Measurements from ENCODE around the gene ACTRT2. TPM values are rescaled to one million over a fixed set of nuclear protein-coding genes. Genes with fewer than 3 reads are reported as not detected.

The ACTRT2 gene
- polyA plus RNA-seq, 1 of the 3 experiments (the other 2 are of a cell fraction), result not detected

GRCh38 chr1:3015744-3016143 is 5.5 kb upstream of the ACTRT2 start:
- H3K4me2 ChIP-seq, result no peak overlapping the region
- no peak overlapping the region for H3K4me3 ChIP-seq (ENCODE audit: low read depth in 2 of 2, low read length in 1 of 2)
- no peaks in the 10 kb centered on the region for H4K20me1 ChIP-seq (ENCODE audit: insufficient read depth)
- no peaks in the 10 kb centered on the region for H3K79me2 ChIP-seq (ENCODE audit: insufficient read depth)
- no peak overlapping the region for H3K27ac ChIP-seq (ENCODE audit: low read depth in 2 of 2, low read length in 1 of 2)
- no peaks in the 10 kb centered on the region for H3K4me1 ChIP-seq (ENCODE audit: control insufficient read depth in 1 of 2, insufficient read depth in 2 of 2, low read depth in 1 of 2, low read length in 1 of 2)
- no peak overlapping the region for H2AFZ ChIP-seq (ENCODE audit: low read depth)
- CTCF ChIA-PET, result no interaction called here
- POLR2A ChIA-PET, result no interaction called here
- no peak overlapping the region for H3K9ac ChIP-seq
- H3K27me3 ChIP-seq (ENCODE audit: insufficient read depth), result peaks cover 12% of the 10 kb centered on the region; the same call in 1 of the 2 replicates
- H3K9me3 ChIP-seq, result no peaks in the 10 kb centered on the region
- TF ChIP-seq CHD2 (IDR thresholded peaks at IDR 0.05; ENCODE audit: low read length, partially characterized antibody), result no peak
- TF ChIP-seq FOSL2 (IDR thresholded peaks at IDR 0.05; ENCODE audit: borderline replicate concordance, low read depth), result no peak
- TF ChIP-seq SMC3 (IDR thresholded peaks at IDR 0.05; ENCODE audit: low read depth, low read length), result no peak
- no peak for TF ChIP-seq MEF2A (IDR thresholded peaks at IDR 0.05; ENCODE audit: borderline replicate concordance, low read depth)
- no peak for TF ChIP-seq SIN3A (IDR thresholded peaks at IDR 0.05; ENCODE audit: borderline replicate concordance, low read depth, low read length)
- no peak for TF ChIP-seq RFX5 (IDR thresholded peaks at IDR 0.05; ENCODE audit: low read length)
- no peak for TF ChIP-seq EP300 (IDR thresholded peaks at IDR 0.05; ENCODE audit: borderline replicate concordance in 1 of 2, low read depth in 1 of 2, low read length in 1 of 2)
- TF ChIP-seq TAF1 (IDR thresholded peaks at IDR 0.05; ENCODE audit: borderline replicate concordance, low read depth, low read length), result no peak
- TF ChIP-seq USF1 (IDR thresholded peaks at IDR 0.05; ENCODE audit: borderline replicate concordance, low read depth), result no peak
- no peak for TF ChIP-seq RXRA (IDR thresholded peaks at IDR 0.05; ENCODE audit: borderline replicate concordance, low read depth)
- no peak for TF ChIP-seq ZBTB33 (IDR thresholded peaks at IDR 0.05; ENCODE audit: borderline replicate concordance, low read depth)
- H3F3A ChIP-seq (replicated peaks; ENCODE audit: insufficient read depth), result no peaks in the 10 kb centered on the region
- no peaks in the 10 kb centered on the region for H3K9me2 ChIP-seq
- WGBS (ENCODE audit: low lambda C conversion rate), result 0% methylated on average over 4 of the region's 5 CpGs
- H3K36me3 ChIP-seq (replicated peaks in 1 of 2; ENCODE audit: control insufficient read depth in 1 of 2, insufficient read depth in 2 of 2, low read length in 1 of 2), result no peaks in the 10 kb centered on the region
- DNase-seq, result no peak

- 14% methylated on average over 14 of the region's 22 CpGs for WGBS (ENCODE audit: low lambda C conversion rate)
- H3K9ac ChIP-seq, result no peak overlapping the region
- no peak for DNase-seq
- H3K9me2 ChIP-seq, result no peaks in the 10 kb centered on the region
- H3K36me3 ChIP-seq (replicated peaks in 1 of 2; ENCODE audit: control insufficient read depth in 1 of 2, insufficient read depth in 2 of 2, low read length in 1 of 2), result no peaks in the 10 kb centered on the region
- no peaks in the 10 kb centered on the region for H3K9me3 ChIP-seq
- no peak overlapping the region for H2AFZ ChIP-seq (ENCODE audit: low read depth)
- no peak overlapping the region for H3K27ac ChIP-seq (ENCODE audit: low read depth in 2 of 2, low read length in 1 of 2)
- no peaks in the 10 kb centered on the region for H3K4me1 ChIP-seq (ENCODE audit: control insufficient read depth in 1 of 2, insufficient read depth in 2 of 2, low read depth in 1 of 2, low read length in 1 of 2)
- no peak overlapping the region for H3K4me2 ChIP-seq
- no peaks in the 10 kb centered on the region for H3F3A ChIP-seq (replicated peaks; ENCODE audit: insufficient read depth)
- peaks cover 12% of the 10 kb centered on the region; the same call in 1 of the 2 replicates for H3K27me3 ChIP-seq (ENCODE audit: insufficient read depth)
- POLR2A ChIA-PET, result no interaction called here
- H3K79me2 ChIP-seq (ENCODE audit: insufficient read depth), result no peaks in the 10 kb centered on the region
- H3K4me3 ChIP-seq (ENCODE audit: low read depth in 2 of 2, low read length in 1 of 2), result no peak overlapping the region
- H4K20me1 ChIP-seq (ENCODE audit: insufficient read depth), result no peaks in the 10 kb centered on the region
- CTCF ChIA-PET, result no interaction called here
- TF ChIP-seq CHD2 (IDR thresholded peaks at IDR 0.05; ENCODE audit: low read length, partially characterized antibody), result no peak
- no peak for TF ChIP-seq SMC3 (IDR thresholded peaks at IDR 0.05; ENCODE audit: low read depth, low read length)
- TF ChIP-seq EZH2phosphoT487 (IDR thresholded peaks at IDR 0.05; ENCODE audit: borderline replicate concordance, low read depth), result no peak
- TF ChIP-seq YY1 (IDR thresholded peaks at IDR 0.05; ENCODE audit: low read depth), result no peak
- no peak for TF ChIP-seq SIN3A (IDR thresholded peaks at IDR 0.05; ENCODE audit: borderline replicate concordance, low read depth, low read length)
- no peak for TF ChIP-seq USF2 (IDR thresholded peaks at IDR 0.05; ENCODE audit: borderline replicate concordance, low read depth, low read length)
- no peak for TF ChIP-seq CTCF (IDR thresholded peaks at IDR 0.05)
- no peak for TF ChIP-seq RXRA (IDR thresholded peaks at IDR 0.05; ENCODE audit: borderline replicate concordance, low read depth)
- TF ChIP-seq MAX (IDR thresholded peaks at IDR 0.05; ENCODE audit: low read depth), result no peak
- TF ChIP-seq TAF1 (IDR thresholded peaks at IDR 0.05; ENCODE audit: borderline replicate concordance, low read depth, low read length), result no peak
- TF ChIP-seq IRF3 (IDR thresholded peaks at IDR 0.05; ENCODE audit: low read depth, low read length), result no peak
- no peak for TF ChIP-seq FOXJ3 (CRISPR knock-in tag; IDR thresholded peaks at IDR 0.05)
These were observed 4.4 kb upstream of the ACTRT2 start for GRCh38 chr1:3016641-3017439.

All from SK-N-SH (cell line).